Fibroblast of lung (primary cell): Measurements from ENCODE around the gene TNIK. TPM values are rescaled to one million over a fixed set of nuclear protein-coding genes. Genes with fewer than 3 reads are reported as not detected.
A peak's percentile ranks its signal among the peaks of the same experiment; 100 is the strongest.

Experiments
- DNase-seq, 2 donors: peaks; one replicate each; pipeline versions ENCODE4 v3.0.0 to v3.0.0-alpha.2; 2010; ENCODE audit warnings: low read depth in 2 of 2
- H2AFZ ChIP-seq: 2 replicates; pipeline ENCODE4 v1.5.1; 2012; ENCODE audit warnings: low read length, control low read depth, inconsistent platforms
- H3K27ac ChIP-seq: 2 replicates; pipeline ENCODE4 v1.5.1; 2011; ENCODE audit warnings: low read length, control low read depth; ENCODE audit not compliant: insufficient read depth
- H3K27me3 ChIP-seq: 2 replicates; pipeline ENCODE4 v1.5.1; 2011; ENCODE audit warnings: mild to moderate bottlenecking, low read length; ENCODE audit not compliant: control insufficient read depth, insufficient read depth
- H3K36me3 ChIP-seq: 2 replicates; pipeline ENCODE4 v1.5.1; 2011; ENCODE audit warnings: low read length; ENCODE audit not compliant: control insufficient read depth, insufficient read depth
- H3K4me1 ChIP-seq: 2 replicates; pipeline ENCODE4 v1.5.1; 2011; ENCODE audit warnings: low read length; ENCODE audit not compliant: control insufficient read depth, insufficient read depth; ENCODE audit errors: extremely low read depth
- H3K4me2 ChIP-seq: 2 replicates; pipeline ENCODE4 v1.5.1; 2011; ENCODE audit warnings: low read length, control low read depth; ENCODE audit not compliant: insufficient read depth; ENCODE audit errors: extremely low read depth
- H3K4me3 ChIP-seq, 4 experiments: fragments of 200-600 bp in 1 of 4; sonication (generic) in 1 of 4; replicated peaks in 1 of 4; 2 replicates each; pipeline ENCODE4 v1.5.1; 2011 to 2016; ENCODE audit warnings: low read length in 4 of 4, low read depth in 3 of 4, mild to moderate bottlenecking in 3 of 4, control low read depth in 2 of 4, inconsistent platforms in 1 of 4, mixed read lengths in 1 of 4; ENCODE audit not compliant: insufficient read depth in 1 of 4; ENCODE audit errors: control extremely low read depth in 1 of 4
- H3K79me2 ChIP-seq: 2 replicates; pipeline ENCODE4 v1.5.1; 2012; ENCODE audit warnings: mild to moderate bottlenecking, low read length, inconsistent platforms; ENCODE audit not compliant: control insufficient read depth, insufficient read depth
- H3K9ac ChIP-seq: 2 replicates; pipeline ENCODE4 v1.5.1; 2011; ENCODE audit warnings: mild to moderate bottlenecking, low read length, control low read depth; ENCODE audit not compliant: insufficient read depth
- H3K9me3 ChIP-seq: 2 replicates; pipeline ENCODE4 v1.5.1; 2012; ENCODE audit warnings: low read depth, low read length; ENCODE audit not compliant: control insufficient read depth, insufficient read depth
- H4K20me1 ChIP-seq: 2 replicates; pipeline ENCODE4 v1.5.1; 2011; ENCODE audit warnings: low read length; ENCODE audit not compliant: control insufficient read depth, insufficient read depth; ENCODE audit errors: extremely low read depth
- CTCF ChIP-seq, 2 donors: IDR thresholded peaks in 1 of 2; conservative IDR thresholded peaks in 1 of 2; 1 replicate in 1 of 2; 2 replicates in 1 of 2; pipeline ENCODE4 v1.5.1; 2011 to 2012; ENCODE audit warnings: low read length in 2 of 2, control low read depth in 1 of 2, inconsistent platforms in 1 of 2, low read depth in 1 of 2, mild to moderate bottlenecking in 1 of 2
- EZH2 ChIP-seq: IDR thresholded peaks from 2 replicates; pipeline ENCODE4 v1.5.1; 2012; ENCODE audit warnings: low read length, control low read depth, mild to moderate bottlenecking; ENCODE audit errors: missing control alignments
- polyA plus RNA-seq, 2 donors: library from polyadenylated mRNA; depleted of rRNA in 1 of 2; stranded (reverse) in 1 of 2; unstranded in 1 of 2; fragments of >200 nt; gene quantifications; 2 replicates each; pipeline ENCODE4 v1.2.1, GENCODE V29; 2011 to 2012; ENCODE audit warnings: missing spikeins in 1 of 2
- total RNA-seq: library from RNA; depleted of rRNA; stranded (reverse); fragments of >200 nt; gene quantifications from 2 replicates; pipeline ENCODE4 v1.2.1, GENCODE V29; 2014

Gene TNIK
- total and polyA plus RNA-seq, 2 donors (not counting 1 experiment from before 2014, with no cell fraction given) = 13.8 to 39.3 TPM

GRCh38 chr3:171140246-171140645 is 320.0 kb downstream of the TNIK start:
- Histone ChIP-seq H3K27ac (no peak overlapping the region), H3K9ac (no peak overlapping the region), H3K79me2 (no peaks in the 10 kb centered on the region), H3K4me1 (peaks cover 3% of the 10 kb centered on the region), H4K20me1 (no peaks in the 10 kb centered on the region), H3K4me3 (no peak overlapping the region), H3K4me2 (no peak overlapping the region), H3K9me3 (no peaks in the 10 kb centered on the region), H3K27me3 (no peaks in the 10 kb centered on the region), H2AFZ (no peak overlapping the region), H3K36me3 (peaks cover 2% of the 10 kb centered on the region)
- DNase-seq = no peak
- TF ChIP-seq CTCF (conservative IDR thresholded peaks at IDR 0.05 in 1 of 2, IDR thresholded peaks at IDR 0.05 in 1 of 2; ENCODE audit: low read depth in 1 of 2, low read length in 2 of 2) (no peak), EZH2 (no peak)

- H3K27ac ChIP-seq = no peak overlapping the region
Observed at GRCh38 chr3:171138027-171138426, 322.2 kb downstream of the TNIK start.

GRCh38 chr3:171135549-171135948 is 324.7 kb downstream of the TNIK start:
- H3K9me3 ChIP-seq = no peaks in the 10 kb centered on the region
- H3K27me3 ChIP-seq = no peaks in the 10 kb centered on the region
- TF ChIP-seq EZH2 (no peak), CTCF (conservative IDR thresholded peaks at IDR 0.05 in 1 of 2, IDR thresholded peaks at IDR 0.05 in 1 of 2; ENCODE audit: low read depth in 1 of 2, low read length in 2 of 2) (no peak)
- peaks cover 15% of the 10 kb centered on the region for H3K4me1 ChIP-seq
- H3K9ac ChIP-seq = no peak overlapping the region
- no peak overlapping the region for H3K4me2 ChIP-seq
- no peaks in the 10 kb centered on the region for H3K79me2 ChIP-seq
- H3K36me3 ChIP-seq = peaks cover 2% of the 10 kb centered on the region
- peak; percentile 26 to 39 for DNase-seq
- no peak overlapping the region for H3K27ac ChIP-seq
- no peak overlapping the region for H3K4me3 ChIP-seq
- no peak overlapping the region for H2AFZ ChIP-seq
- no peaks in the 10 kb centered on the region for H4K20me1 ChIP-seq

More at GRCh38 chr3:171138027-171138426, 322.2 kb downstream of the TNIK start:
- no peak overlapping the region for H3K9ac ChIP-seq
- TF ChIP-seq EZH2 = no peak
- TF ChIP-seq CTCF (conservative IDR thresholded peaks at IDR 0.05 in 1 of 2, IDR thresholded peaks at IDR 0.05 in 1 of 2; ENCODE audit: low read depth in 1 of 2, low read length in 2 of 2) = no peak
- H3K36me3 ChIP-seq = peaks cover 2% of the 10 kb centered on the region
- peaks cover 11% of the 10 kb centered on the region for H3K4me1 ChIP-seq
- DNase-seq = no peak
- no peaks in the 10 kb centered on the region for H4K20me1 ChIP-seq
- no peak overlapping the region for H3K4me2 ChIP-seq
- no peaks in the 10 kb centered on the region for H3K9me3 ChIP-seq
- no peaks in the 10 kb centered on the region for H3K79me2 ChIP-seq
- H3K4me3 ChIP-seq = no peak overlapping the region
- H3K27me3 ChIP-seq = no peaks in the 10 kb centered on the region
- H2AFZ ChIP-seq = no peak overlapping the region
